GM13976 (cell line): ENCODE measurements around the gene DAP.

Source experiments
- DNase-seq: peaks from one replicate; pipeline ENCODE4 v3.0.0; 2012; ENCODE audit warnings: low spot score
- in situ Hi-C: fragments of 300-500 bp; cut with MboI; formaldehyde crosslinking; loops from one replicate; pipeline ENCODE4 v1.12.0; 2022; ENCODE audit warnings: low sequenced_read_pairs, mixed read lengths, inconsistent platforms; ENCODE audit not compliant: unreplicated experiment
- TF ChIP-seq, protein P1 (sequence below): IDR thresholded peaks from 2 replicates; pipeline ENCODE4 v1.5.1; 2012; ENCODE audit warnings: borderline replicate concordance, mild to moderate bottlenecking; ENCODE audit not compliant: insufficient read depth; ENCODE audit errors: extremely low read depth, missing control alignments, control extremely low read depth

DAP gene

DNA sequence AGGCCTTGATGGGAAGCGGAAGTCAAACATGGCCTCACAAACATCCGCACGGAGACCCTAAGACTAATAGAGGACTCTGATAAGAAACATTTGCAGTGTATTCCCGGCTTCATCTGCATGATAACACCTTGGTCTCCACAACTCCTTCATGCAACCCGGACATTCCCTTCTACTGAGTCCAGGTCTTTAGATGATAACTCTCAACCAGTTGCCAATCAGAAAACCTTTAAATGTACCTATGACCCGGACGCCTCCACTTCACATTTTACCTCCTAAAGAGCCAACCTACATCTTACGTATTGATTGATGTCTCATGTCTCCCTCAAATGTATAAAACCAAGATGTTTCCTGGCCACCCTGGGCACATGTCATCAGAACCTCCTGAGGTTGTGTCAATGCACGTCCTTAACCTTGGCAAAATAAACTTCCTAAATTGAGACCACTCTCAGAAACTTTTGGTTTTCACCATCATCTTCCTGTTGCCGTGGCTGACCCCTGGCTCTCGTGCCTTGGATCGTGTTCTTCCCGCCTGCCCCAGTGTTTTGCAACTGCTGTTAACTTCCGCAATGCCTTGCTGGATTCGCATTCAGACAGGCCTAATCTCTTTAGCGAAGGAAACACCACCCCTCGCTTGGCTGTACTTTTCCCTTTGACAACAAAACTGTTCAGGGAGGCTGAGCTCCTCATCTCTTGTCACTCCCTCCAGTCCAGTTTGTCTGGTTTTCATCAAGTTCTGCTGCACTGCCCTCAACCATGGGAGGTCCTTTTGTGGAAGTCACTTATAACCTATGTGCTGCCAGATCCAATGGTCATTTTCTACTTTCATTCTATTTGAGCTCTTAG, 1.1 kb upstream of the DAP start:
- no peak for DNase-seq
- in situ Hi-C loops = no loop called here
- TF ChIP-seq, protein P1, sequence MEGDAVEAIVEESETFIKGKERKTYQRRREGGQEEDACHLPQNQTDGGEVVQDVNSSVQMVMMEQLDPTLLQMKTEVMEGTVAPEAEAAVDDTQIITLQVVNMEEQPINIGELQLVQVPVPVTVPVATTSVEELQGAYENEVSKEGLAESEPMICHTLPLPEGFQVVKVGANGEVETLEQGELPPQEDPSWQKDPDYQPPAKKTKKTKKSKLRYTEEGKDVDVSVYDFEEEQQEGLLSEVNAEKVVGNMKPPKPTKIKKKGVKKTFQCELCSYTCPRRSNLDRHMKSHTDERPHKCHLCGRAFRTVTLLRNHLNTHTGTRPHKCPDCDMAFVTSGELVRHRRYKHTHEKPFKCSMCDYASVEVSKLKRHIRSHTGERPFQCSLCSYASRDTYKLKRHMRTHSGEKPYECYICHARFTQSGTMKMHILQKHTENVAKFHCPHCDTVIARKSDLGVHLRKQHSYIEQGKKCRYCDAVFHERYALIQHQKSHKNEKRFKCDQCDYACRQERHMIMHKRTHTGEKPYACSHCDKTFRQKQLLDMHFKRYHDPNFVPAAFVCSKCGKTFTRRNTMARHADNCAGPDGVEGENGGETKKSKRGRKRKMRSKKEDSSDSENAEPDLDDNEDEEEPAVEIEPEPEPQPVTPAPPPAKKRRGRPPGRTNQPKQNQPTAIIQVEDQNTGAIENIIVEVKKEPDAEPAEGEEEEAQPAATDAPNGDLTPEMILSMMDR = no peak

DNA sequence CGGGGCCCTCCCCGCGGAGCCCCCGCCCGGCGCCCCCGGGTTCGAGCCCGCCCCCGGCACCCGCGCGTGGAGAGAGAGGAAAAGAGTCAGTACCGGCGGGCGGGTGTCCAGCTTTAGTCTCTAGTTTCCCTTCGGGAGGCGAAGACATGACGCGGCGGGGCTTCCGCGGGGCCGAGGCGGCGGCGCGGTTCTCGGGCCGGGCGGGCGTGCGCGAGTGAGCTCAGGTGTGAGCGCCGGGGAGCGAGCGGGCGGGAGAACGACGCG, 181 bp downstream of the DAP start:
- in situ Hi-C loops = no loop called here
- TF ChIP-seq, protein P1 = no peak
- DNase-seq = no peak

DNA sequence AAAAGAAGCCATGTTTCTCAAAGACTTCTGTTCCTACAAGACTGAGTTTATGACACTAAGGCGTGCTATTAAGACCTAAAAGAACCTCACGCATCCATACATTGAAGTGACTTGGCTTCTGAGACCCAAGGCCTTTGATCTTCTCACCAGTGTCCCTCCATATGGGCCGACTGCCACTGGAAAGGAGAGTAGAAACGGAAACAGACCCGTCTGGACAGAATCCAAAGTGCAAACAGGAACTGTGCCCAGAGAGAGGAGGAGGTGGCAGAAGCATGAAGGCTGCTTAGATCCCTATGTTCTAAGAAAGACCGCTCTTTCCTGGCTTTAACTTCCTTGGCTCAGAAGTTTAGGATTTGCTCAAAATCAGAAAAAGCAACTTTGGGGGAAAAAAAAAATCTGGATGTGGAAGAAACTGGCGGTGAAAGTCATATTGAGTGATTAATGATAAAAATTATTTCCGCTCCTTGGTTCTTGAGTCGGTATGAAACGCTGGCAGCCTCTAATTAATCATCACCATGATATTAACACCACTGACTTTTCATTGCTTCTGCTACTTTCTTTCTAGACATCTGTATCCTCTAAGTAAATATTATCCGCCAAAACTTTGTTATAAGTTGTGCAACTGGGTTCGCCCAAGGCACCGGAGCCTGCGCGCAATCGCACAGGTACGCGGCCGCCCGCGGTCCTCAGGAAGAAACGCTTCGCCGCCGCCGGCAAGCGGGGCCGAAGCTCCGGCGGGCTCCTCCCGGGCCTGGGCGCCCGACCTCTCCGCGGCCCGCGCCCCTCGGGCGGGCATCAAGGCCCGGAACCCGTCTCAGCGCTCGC, 726 bp downstream of the DAP start:
- in situ Hi-C loops = no loop called here
- TF ChIP-seq, protein P1 = no peak
- peak; percentile 54 for DNase-seq

DNA sequence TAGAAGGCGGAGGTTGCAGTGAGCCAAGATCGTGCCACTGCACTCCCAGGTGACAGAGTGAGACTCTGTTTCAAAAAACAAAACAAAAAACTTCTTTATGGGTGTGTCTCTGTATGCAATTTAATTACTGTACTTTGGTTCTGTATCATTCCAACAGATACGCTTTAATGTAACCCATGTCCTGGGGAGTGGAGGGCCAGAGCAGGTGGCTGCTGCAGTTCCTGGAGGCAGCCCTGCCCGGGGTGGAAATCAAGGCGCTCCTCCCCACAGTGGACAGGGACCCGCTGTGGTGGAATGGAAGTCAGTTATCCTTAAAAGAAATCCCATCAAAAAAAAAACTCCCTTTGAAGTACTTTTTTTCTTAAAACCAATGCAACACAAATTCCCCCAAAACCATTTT, 1.9 kb downstream of the DAP start:
- DNase-seq = no peak
- in situ Hi-C loops = no loop called here
- TF ChIP-seq, protein P1 = no peak

DNA sequence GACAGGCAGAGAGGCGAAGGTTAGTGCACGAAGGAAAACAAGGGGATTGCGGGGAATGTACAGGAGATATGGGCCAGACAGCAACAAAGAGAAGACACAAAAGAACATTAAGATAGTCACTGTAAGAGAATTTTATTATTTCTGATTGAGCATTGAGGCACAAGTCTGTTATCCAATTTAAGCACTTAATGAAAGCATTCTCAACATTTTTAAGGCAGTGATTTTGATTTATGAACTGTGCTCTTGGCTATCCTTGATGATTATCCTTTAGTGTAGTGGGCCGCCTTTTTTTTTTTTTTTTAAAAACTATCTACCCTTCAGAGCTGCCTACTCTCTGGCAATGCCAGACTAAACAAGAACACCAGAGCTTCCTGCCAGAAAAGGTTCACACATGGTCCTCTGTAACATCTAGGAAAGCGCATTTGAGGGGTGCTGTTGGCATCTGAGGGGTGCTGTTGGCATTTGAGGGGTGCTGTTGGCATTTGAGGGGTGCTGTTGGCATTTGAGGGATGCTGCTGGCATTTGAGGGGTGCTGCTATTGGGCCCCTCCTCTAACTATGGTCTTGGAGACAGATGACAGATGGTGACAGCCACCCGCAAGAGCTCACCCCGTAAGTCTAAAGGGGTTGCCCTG, 3.0 kb downstream of the DAP start:
- TF ChIP-seq, protein P1 = no peak
- DNase-seq = no peak
- in situ Hi-C loops = no loop called here

DNA sequence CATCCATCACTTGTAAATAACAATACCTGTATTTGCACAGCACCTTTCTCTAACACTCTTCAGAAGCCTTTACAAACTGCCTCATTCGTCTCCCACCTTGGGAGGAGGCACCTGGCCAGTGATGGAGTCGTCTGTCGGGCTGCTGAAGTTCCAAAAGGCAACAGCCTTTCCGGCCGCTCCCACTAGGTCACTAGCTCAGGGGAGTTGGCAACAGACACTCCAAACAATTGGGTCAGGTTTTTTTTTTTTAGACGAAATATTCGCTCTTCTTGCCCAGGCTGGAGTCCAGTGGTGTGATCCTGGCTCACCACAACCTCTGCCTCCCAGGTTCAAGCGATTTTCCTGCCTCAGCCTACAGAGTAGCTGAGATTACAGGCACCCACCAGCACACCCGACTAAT, 4.0 kb downstream of the DAP start:
- TF ChIP-seq, protein P1 = no peak
- DNase-seq = no peak
- in situ Hi-C loops = no loop called here
